SK-N-SH treated with all-trans-retinoic acid at 6 μM for 48 hours (cell line): ENCODE measurements around the gene PSMB9.

Source experiments
- ARNTL ChIP-seq: fragments of 450-650 bp; formaldehyde crosslinking; IDR thresholded peaks from 2 replicates; pipeline ENCODE4 v1.5.0; 2020; ENCODE audit warnings: low read depth, mild to moderate bottlenecking, moderate library complexity, borderline replicate concordance
- ISL1 ChIP-seq: fragments of 250-450 bp; sonication (Bioruptor Pico); IDR thresholded peaks from 2 replicates; pipeline ENCODE4 v2.1.2; 2022; ENCODE audit warnings: mild to moderate bottlenecking, moderate library complexity
- PATZ1 ChIP-seq: fragments of 250-450 bp; sonication (Bioruptor Pico); IDR thresholded peaks from 2 replicates; pipeline ENCODE4 v1.8.0; 2020; ENCODE audit warnings: mild to moderate bottlenecking, moderate library complexity, borderline replicate concordance
- RARB ChIP-seq: fragments of 250-450 bp; sonication (Bioruptor Pico); IDR thresholded peaks from 2 replicates; pipeline ENCODE4 v1.8.0; 2021; ENCODE audit warnings: mild to moderate bottlenecking, moderate library complexity
- SNAI2 ChIP-seq: fragments of 250-450 bp; sonication (Bioruptor Pico); IDR thresholded peaks from 2 replicates; pipeline ENCODE4 v1.5.0; 2020; ENCODE audit warnings: mild to moderate bottlenecking, moderate library complexity
- ZFP3 ChIP-seq: fragments of 250-450 bp; sonication (Bioruptor Pico); IDR thresholded peaks from 2 replicates; pipeline ENCODE4 v1.5.0; 2020; ENCODE audit warnings: mild to moderate bottlenecking, moderate library complexity
- ZFP30 ChIP-seq: fragments of 450-650 bp; formaldehyde crosslinking; IDR thresholded peaks from 2 replicates; pipeline ENCODE4 v1.5.0; 2022; ENCODE audit warnings: mild to moderate bottlenecking, moderate library complexity
- TF ChIP-seq, protein P1 (sequence below): fragments of 250-450 bp; sonication (Bioruptor Pico); IDR thresholded peaks from 2 replicates; pipeline ENCODE4 v1.5.1; 2020; ENCODE audit warnings: low read depth, mild to moderate bottlenecking, moderate library complexity
- TF ChIP-seq, protein P2 (sequence below): fragments of 250-450 bp; sonication (Bioruptor Pico); IDR thresholded peaks from 2 replicates; pipeline ENCODE4 v1.5.0; 2020; ENCODE audit warnings: mild to moderate bottlenecking, moderate library complexity
- TF ChIP-seq, protein P3 (sequence below): fragments of 250-450 bp; sonication (Bioruptor Pico); IDR thresholded peaks from 2 replicates; pipeline ENCODE4 v1.8.0; 2021; ENCODE audit warnings: low read depth, mild to moderate bottlenecking, moderate library complexity, borderline replicate concordance

- TF ChIP-seq ARNTL (no peak), PATZ1 (no peak), ZFP3 (CRISPR knock-in tag) (no peak), RARB (CRISPR knock-in tag) (no peak), ZFP30 (CRISPR knock-in tag) (no peak), ISL1 (no peak), SNAI2 (CRISPR knock-in tag) (no peak)
- TF ChIP-seq, protein P1, sequence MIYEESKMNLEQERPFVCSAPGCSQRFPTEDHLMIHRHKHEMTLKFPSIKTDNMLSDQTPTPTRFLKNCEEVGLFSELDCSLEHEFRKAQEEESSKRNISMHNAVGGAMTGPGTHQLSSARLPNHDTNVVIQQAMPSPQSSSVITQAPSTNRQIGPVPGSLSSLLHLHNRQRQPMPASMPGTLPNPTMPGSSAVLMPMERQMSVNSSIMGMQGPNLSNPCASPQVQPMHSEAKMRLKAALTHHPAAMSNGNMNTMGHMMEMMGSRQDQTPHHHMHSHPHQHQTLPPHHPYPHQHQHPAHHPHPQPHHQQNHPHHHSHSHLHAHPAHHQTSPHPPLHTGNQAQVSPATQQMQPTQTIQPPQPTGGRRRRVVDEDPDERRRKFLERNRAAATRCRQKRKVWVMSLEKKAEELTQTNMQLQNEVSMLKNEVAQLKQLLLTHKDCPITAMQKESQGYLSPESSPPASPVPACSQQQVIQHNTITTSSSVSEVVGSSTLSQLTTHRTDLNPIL (CRISPR knock-in tag): no peak
- TF ChIP-seq, protein P2, sequence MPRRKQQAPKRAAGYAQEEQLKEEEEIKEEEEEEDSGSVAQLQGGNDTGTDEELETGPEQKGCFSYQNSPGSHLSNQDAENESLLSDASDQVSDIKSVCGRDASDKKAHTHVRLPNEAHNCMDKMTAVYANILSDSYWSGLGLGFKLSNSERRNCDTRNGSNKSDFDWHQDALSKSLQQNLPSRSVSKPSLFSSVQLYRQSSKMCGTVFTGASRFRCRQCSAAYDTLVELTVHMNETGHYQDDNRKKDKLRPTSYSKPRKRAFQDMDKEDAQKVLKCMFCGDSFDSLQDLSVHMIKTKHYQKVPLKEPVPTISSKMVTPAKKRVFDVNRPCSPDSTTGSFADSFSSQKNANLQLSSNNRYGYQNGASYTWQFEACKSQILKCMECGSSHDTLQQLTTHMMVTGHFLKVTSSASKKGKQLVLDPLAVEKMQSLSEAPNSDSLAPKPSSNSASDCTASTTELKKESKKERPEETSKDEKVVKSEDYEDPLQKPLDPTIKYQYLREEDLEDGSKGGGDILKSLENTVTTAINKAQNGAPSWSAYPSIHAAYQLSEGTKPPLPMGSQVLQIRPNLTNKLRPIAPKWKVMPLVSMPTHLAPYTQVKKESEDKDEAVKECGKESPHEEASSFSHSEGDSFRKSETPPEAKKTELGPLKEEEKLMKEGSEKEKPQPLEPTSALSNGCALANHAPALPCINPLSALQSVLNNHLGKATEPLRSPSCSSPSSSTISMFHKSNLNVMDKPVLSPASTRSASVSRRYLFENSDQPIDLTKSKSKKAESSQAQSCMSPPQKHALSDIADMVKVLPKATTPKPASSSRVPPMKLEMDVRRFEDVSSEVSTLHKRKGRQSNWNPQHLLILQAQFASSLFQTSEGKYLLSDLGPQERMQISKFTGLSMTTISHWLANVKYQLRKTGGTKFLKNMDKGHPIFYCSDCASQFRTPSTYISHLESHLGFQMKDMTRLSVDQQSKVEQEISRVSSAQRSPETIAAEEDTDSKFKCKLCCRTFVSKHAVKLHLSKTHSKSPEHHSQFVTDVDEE (CRISPR knock-in tag): no peak
- TF ChIP-seq, protein P3, sequence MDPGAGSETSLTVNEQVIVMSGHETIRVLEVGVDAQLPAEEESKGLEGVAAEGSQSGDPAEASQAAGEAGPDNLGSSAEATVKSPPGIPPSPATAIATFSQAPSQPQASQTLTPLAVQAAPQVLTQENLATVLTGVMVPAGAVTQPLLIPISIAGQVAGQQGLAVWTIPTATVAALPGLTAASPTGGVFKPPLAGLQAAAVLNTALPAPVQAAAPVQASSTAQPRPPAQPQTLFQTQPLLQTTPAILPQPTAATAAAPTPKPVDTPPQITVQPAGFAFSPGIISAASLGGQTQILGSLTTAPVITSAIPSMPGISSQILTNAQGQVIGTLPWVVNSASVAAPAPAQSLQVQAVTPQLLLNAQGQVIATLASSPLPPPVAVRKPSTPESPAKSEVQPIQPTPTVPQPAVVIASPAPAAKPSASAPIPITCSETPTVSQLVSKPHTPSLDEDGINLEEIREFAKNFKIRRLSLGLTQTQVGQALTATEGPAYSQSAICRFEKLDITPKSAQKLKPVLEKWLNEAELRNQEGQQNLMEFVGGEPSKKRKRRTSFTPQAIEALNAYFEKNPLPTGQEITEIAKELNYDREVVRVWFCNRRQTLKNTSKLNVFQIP: no peak
Observed at GRCh38 chr6:32825966-32826365, 28.0 kb upstream of the PSMB9 start.
